DOHH2 (cell line): ENCODE measurements around the gene SELL.

ENCODE experiments used
- CTCF ChIP-seq: fragments of 200-600 bp; sonication (generic); IDR thresholded peaks from one replicate; pipeline ENCODE4 v1.5.1; 2014; ENCODE audit warnings: antibody characterized with exemption, mild to moderate bottlenecking, low read depth, low read length; ENCODE audit not compliant: poor library complexity, severe bottlenecking
- EZH2phosphoT487 ChIP-seq: fragments of 200-600 bp; sonication (generic); IDR thresholded peaks from 2 replicates; pipeline ENCODE4 v1.6.1; 2017; ENCODE audit warnings: borderline replicate concordance, mild to moderate bottlenecking, antibody characterized with exemption, low read length, moderate library complexity, mixed read lengths

DNA sequence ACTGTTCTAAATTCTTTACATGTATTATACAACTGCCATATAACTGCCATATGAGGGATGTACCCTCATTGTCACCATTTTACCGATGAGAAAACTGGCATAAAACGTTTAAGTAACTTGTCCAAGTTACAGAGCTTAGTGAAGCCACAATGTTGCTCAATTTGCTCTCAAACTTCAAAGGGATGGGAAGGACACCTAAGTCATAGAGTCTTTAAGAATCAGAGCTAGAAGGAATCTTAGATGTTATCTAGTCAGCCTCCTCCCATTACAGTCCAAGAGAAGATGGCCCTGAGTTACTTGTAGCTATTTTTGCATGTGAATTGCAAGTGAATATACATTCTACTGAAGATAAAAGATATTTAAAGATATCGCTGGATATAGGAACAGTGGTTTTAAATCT is 31.7 kb downstream of the SELL start:
- no peak for TF ChIP-seq CTCF
- TF ChIP-seq EZH2phosphoT487, result no peak
